Kidney capillary endothelial cell (primary cell): ENCODE measurements around the gene PITPNB.

Source experiments
- DNase-seq: peaks from one replicate; pipeline ENCODE4 v3.0.0-alpha.2; 2018; ENCODE audit warnings: low spot score

Gene PITPNB

DNA sequence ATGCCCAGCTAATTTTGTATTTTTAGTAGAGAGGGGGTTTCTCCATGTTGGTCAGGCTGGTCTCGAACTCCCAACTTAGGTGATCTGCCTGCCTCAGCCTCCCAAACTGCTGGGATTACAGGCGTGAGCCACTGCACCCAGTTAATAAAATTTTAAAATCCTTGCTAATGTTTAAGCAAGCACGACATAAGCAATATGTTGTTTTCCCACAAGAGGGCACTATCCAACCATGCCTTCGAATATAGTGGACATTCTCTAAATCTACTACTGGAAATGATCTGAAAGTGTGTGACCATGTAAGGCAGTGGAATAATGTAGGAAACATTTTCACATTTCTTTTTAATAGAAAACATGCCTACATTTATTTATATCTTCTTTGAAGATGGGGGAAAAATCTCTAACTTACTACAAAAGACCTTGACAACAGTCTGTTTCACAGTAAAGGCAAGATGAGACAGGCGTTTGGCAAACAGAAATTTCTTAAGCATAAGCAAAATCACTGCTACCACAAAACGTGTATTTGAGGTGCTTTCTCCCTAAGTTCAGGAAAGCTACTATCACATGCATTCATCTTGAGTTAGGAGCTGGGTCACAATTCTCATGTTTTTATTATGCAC lies 38.2 kb downstream of the PITPNB start:
- DNase-seq, result peak; percentile 66

DNA sequence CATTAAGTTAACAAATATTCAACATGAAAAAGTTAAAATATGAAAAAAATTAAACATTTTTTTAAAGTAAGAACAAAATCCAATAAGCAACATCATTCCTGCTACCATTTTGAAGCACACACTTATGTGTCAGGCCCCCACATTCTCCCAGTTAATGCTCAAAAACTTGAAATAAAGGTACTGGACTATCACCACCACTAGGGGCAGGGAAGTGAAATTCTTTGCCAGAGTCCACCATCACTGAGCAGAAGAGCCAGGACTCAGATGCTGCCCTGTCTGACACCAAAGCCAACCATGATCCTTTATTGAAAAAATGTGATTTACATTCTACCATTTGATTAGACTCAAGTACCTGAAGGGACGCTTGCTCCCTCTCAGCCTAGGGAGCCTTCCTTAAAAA lies 39.1 kb downstream of the PITPNB start:
- peak; percentile 31 for DNase-seq

DNA sequence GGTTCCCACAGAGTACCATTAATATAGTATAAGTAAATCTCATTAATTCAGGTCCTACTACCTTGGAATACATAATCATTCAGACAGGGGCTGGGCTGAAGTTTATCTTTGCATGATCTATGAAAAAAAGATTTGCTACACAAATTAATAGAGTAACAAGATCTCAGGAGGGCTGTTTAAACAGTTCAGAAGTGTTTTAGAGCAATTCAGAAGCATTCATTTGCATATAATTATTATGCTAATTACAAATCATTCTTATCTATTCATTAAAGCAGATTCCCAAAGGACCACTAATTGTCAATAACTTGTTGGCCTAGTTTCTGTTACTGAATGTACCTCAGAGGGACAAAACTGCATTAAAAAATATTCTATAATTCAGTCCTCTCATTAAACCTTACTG lies 40.5 kb downstream of the PITPNB start:
- no peak for DNase-seq

DNA sequence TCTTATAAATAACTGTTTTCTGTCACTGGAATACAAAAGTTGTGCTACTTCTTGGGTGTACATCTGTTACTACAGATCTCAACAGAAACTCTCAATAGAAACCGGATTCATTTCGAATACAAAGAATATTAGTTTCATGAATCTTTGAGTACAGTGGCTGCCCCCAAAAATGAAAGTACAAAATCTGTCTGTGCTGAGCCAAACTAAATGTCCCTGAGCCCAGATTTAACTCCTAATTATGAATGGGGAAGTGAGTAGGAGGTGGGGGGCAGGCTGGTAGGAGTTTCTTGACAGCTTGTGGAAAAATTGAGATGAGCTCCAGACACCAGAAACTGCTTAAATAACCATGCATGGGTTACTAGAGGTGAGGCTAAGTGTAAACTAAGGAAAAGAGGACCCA lies 41.6 kb downstream of the PITPNB start:
- DNase-seq, result no peak

DNA sequence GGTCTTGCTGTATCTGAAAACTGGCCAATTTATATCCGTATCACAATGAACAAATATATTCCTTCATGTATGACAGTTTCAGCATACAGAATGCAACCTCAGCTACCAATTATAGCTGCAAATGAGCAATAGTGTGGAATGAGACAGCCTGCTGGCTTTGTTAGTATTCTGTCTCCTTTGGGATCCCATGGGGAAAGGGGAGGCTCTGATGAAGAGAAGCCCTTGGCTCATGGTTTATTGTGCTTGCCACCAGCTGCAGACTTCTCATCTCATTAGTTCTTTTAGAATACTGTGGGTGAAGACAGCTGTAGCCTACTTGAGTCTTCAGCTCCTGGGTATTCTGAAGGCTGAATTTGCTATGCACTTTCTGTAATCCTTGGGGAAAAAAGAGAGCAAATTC lies 42.4 kb downstream of the PITPNB start:
- no peak for DNase-seq

DNA sequence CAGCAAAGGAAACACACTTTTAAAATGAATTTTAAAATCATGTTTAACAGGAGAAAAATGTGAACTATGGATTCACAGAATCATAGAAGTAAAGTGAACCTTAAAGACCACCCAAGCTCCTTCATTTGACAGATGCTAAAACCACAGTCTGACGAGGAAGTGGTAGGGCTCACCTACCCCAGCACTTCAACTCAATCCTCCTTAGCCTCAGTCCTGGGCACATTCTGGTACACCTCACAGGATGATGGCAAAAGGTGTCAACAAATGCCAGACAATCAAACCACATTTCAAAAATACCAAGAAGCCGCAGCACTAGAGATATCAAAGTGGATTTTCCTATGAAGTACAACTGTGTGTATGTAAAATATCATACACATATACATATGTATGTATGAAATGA lies 43.1 kb downstream of the PITPNB start:
- no peak for DNase-seq

DNA sequence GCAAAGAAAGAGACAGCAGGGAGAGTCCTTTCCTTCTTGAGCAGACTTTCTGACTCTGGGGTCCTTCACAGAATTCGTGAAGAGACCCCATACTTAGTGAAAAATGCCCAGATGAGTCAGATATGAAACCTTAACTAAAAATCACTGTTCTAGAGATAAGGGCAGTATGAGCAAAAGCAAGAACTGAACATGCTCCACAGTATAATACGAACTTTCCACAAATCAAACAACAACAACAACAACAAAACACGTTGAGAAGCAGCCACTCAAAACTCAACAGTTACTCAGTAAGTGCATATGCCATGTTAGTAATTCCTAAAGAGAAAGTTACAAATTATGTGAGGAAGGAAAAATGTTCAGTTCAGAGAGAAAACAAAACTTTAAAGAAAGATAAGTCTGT lies 44.3 kb downstream of the PITPNB start:
- DNase-seq, result no peak

DNA sequence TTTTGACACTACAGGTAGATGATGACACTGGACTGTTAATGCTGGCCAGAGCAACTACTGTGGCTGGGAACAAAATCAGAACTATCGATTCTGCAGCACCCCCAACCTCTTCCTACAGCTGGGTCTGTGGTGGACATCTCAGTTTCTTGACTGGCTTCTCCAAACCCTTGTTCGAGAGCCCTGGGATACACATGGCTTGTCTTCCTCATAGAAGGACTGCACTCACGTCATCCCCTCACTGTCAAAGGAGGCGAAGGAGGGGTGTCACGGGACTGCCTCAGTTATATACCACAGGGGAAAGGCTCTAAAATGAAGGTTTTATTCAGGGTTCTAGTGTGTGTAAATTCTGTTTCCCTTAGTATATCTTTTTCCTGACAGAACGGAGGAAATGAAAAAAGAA lies 44.9 kb downstream of the PITPNB start:
- no peak for DNase-seq

DNA sequence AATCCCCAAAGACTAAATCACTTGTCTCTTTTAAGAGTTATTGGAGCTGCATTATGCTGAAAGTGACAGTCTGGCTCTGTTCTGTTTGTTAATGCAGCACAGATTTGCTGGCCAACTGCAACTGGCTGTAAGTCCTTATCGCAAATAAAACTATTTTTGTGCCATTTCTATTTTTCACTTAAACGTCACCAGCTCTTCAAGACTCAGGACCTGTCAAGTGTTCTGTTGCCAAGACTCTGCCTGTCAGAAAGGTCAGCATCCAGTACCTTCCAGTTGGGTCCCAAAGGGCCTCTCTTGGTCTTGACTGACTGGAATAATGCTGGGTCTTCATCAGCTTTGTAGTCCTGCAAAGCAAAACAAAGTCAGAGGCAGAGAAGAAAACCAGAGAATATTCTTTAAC lies 45.6 kb downstream of the PITPNB start:
- DNase-seq, result no peak

DNA sequence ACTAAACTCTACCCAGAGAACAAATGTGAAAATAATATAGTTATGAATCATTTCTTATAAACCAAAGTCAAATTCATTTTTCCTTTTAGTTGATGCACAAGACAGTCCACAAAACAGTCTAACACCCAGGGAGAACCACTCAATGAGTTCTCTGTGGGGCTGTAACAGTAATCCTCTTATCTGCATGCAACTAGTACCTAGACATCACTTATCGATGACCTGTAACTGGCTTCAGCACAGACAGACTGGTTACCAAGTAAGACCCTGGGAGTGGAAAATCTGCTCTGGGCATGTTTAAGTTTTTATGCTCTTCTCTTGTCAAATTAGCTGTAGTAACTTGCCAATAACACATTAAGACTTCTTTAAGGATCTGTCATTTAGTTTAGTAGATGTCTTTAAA lies 46.6 kb downstream of the PITPNB start:
- DNase-seq, result no peak

DNA sequence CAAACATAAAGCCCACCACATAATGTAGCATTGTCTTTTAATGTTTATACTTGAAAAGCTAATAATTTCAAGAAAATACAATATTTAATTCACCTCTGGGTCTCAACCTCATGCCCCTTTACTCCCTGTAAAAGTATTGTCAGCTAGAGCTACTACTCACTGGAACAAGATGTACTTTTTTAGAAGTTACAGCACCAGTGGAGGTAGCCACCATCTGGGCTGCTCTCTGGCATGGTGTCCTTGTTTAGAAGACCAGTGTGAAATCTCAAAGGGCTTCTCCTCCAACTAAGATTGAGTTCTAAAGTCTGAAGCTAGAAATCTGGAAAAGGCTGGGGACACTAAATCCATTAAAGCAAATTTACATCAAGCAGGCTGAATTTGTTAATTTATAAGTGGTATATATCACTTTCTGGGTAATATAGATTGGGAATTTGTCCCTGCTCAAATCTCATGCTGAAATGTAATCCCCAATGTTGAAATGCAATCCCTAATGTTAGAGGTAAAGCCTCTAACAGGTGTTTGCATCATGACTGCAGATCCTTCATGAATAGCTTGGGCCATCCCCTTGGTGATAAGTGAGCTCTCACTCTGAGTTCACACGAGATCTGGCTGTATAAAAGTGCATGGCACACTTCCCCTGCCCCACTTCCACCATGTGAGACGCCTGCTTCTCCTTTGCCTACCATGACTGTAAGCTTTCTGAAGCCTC lies 47.6 kb downstream of the PITPNB start:
- no peak for DNase-seq

DNA sequence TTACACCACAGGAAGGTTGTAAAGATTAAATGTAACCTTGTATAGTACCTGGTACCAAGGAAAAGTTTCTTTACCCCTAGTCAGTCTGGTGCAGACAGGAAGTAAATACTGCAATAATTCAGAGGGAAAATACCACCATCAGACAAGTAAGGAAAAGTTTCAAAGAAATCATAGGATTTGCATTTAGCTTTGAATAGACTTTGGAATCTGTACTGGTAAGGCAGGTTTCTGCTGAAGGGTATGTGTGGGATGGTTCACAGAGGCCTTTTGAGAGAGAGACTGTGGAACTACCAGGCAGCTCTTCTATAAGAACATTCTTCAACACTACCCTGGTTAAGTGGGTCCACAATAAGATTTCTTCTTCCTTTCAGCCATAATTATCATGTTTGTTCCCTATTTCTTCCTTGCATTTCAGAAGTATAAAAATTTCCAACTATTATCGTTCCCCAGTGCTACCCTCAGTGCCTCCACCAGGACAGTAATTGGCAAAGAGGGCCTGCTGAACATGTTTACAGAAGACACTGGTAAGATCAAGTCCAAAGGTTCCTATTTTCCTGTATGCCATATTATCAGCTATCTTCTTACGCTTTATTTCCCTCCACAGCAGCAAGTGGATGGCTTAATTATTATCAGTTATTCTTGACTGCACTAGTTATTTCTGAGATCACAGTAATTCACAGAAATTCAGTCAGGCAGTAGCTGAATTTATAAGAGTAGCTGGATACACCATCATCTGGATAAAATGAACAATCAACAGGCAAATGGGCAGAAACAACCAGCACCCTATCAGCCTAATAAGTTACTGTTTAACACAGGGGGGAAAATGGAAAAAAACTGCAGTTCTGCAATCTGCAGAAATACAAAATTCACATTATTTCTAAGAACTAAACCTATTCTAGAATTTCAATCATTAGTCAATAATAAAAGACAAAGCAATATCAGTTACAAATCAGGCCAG lies 48.5 kb downstream of the PITPNB start:
- DNase-seq, result no peak

DNA sequence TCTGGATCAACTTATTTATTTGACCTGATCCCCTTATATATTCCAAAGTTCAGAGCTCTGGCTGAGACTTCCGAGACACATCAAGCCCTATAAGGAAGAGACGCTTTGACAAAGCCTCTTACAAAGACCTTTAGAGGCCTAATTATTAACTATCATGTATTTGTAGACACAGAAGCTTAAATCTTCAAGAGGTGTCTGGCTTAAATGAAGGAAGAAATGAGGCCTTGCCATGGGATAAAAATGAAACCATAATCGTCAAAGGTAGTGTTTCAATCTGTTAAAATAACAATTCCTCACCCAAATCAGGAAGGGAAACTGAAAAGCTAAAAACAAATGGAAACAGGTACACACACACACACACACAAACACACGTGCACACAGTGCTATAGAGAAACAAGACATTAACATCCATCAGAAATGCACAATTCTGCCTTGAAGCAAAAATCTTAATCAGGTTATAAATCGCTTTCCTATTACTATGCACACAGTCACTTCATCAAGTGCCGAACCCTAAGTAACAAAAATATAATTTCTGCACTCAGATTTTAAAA lies 50.2 kb downstream of the PITPNB start:
- DNase-seq, result no peak

DNA sequence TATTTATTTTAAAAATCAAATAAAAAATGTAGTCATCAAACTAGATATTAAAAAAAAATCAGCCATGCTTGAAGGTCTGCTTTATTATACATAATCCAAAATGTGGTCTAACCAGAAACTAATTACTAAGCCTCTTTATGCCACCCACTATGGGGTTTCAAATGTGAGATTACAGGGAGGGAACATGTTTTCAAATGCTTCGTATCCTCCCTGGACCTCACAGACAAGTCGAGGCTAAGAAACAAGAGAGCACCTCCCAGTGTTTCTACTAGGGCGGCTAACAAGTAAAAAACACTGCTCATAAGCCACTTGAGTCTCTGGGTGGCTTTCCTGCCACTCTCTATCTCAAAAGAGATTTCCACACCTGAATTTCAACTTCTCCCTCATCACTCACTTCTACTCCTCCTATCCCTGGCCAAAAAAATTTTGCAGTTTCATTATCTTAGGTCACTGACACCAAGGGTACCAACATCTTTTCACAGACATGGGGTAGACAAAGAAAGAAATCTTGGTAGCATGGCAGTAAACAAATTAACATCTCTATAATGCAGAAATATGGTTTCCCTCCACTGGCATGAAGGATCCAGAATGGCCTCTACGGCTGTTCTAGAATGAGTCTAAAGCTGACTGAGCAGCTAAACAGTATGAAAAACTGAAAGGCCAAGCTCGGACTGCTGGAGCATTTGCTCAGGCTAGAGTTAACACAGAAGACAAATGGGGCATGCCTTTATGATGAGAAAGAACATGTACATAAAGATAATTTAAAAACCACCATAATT lies 50.9 kb downstream of the PITPNB start:
- no peak for DNase-seq

DNA sequence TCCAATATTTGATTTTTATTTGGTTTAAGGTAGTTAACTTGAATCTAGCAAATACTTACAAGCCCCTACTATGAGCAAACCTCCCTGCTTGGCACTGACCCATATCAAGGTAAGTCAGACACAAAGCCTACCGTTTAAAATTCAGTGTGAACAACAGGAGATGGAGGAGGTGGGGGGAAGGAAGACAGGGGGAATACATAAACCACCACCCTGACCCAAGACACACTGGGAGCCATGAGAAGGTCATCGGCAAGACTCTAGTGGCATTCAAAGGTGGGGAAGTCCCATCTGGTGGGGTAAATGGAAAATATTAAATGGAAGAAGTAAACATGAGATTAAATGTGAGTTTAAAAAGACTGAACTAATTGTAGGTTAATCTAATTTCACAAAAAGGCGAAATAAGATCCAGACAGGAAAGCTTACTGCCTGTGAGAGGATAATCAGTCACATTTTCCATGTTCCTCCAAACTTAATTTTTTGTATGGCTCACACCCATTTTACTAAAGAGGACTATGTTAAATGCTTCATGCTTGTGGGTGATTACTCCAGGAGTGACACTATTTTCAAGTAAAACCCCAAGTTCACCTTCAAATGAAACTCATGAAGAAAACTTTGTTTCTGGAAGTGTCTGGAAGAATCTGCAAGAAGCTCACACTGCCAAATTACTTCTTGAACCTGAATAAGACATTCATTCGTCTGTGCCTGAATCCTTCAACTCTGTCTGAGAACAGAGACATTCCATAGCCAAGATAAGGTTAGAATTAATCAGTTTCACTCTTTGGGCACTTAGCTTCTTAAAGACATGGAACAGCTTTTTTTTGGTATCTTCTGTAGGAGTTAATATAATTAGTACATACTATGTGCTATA lies 51.7 kb downstream of the PITPNB start:
- no peak for DNase-seq

DNA sequence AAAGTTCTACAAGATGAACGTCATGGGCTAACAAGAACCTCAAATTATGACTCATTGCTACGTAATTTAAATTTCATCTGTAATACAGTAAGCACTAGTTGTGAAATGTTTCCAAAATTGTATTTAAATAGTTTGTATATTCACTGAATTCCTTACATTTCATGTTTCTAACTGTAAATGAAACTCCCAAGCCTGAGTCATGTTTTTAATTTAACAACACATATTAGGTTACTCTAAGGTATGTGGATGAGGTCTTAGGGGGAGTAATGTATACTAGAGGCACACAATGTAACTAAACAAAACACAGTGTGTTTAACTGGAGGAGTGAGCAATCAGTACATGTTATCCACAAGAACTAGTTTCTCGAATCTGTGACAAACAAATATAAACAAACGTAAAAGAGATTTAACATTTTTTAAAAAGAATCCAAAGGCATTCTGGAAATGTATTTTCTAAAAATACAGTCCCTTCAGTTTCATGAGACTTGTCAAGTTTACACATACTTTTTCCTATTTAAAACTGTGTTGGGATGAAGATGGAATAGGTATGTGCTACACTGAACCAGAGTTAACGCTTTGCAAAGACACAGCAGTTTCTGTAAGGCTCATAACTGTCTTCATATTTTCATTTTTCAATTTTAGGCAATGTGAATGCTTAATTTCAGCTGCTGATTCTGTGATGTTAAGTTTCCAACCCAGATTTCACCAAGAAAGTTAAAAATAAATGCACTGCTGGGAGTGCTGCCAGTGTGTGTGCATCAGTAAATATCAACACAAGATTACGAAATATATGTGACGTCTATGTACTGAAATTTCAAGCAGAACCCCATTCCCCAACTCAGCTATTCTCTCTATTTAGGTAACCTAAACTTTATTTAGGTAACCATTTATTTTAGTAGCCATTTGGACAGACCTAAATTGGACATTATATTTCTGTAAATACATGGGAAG lies 52.6 kb downstream of the PITPNB start:
- DNase-seq, result no peak

DNA sequence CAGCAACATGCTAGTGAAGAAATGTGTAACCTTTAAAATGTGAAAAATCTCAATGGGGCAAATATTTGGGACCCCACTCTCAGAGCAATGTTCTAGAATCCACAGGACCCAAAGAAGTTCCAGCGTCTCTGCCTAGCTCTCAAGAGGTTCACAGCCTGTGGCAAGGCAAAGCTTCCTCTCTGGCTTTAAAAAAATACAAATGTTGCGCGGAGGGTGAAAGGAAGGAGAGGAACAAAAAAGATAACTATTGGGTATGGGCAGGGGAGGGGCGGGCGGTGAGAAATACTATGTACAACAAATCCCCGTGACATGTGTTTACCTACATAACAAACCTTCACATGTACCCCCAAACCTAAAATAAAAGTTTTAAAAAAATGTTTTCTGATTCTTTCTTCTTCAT lies 53.6 kb downstream of the PITPNB start:
- no peak for DNase-seq

DNA sequence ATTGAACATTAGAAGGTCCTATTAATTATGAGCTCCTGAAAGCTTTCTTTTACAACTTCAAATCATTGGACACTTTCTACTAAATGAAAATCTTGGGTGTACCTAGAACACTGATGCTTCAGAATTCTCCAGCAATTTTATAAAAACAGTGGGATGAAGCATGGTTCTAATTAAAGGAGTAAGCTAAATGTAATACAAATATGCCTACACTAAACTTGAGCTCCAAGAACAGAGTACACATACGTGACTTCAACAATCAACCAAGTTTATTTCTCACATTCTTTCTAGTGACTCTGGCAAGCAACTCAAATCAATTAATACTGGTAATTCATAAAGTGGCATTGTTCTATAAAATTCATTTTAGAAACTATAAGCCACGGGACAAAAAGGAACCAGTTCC lies 55.5 kb downstream of the PITPNB start:
- no peak for DNase-seq

DNA sequence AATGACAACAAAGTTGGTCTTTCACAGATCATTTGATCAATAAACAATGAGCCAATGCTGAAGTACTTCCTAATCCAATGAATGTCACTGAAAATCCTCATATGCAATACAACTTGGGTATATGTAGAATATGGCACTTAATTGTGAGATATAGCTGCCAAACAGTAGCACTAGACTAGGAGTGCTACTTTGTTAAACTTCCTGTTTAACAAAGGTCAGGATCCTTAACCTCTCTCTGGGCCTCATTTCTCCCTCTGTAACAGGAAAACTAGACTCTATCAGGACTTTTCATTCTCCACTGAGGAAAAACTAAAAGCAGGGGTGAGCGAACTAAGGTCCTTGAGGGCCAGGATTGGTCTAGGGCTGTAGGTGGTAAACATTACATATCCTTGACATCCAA lies 56.1 kb downstream of the PITPNB start:
- DNase-seq, result no peak

DNA sequence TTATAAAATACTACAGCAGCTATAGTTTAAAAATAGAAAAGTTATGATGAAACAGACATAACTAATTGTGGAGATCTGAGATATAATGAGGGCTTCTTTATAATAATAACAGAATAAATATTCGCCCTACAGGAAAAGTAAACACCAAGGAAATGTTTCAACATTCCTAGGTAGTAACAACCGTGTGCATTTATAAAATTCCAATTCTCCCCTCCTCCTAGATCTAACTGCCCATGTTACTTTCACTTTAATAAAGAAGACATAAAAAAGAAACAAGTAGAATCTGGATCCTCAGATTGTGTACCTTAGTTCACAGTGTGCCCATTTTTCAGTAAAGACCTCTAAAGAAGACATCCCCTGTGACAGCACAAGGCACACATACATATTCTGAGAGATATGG lies 59.7 kb downstream of the PITPNB start:
- DNase-seq, result no peak
